LNCaP clone FGC (cell line): ENCODE measurements around the gene RABL6.

Experiments used
- DNase-seq: peaks from one replicate; pipeline ENCODE4 v3.0.0-alpha.2; 2011; ENCODE audit warnings: low read depth
- H3K4me3 ChIP-seq: 2 replicates; pipeline ENCODE4 v1.5.1; 2011; ENCODE audit warnings: mild to moderate bottlenecking, low read depth, low read length, control low read depth
- CTCF ChIP-seq: IDR thresholded peaks from 2 replicates; pipeline ENCODE4 v1.5.1; 2012; ENCODE audit warnings: mild to moderate bottlenecking; ENCODE audit not compliant: control insufficient read depth, insufficient read depth; ENCODE audit errors: extremely low read depth

The RABL6 gene

DNA sequence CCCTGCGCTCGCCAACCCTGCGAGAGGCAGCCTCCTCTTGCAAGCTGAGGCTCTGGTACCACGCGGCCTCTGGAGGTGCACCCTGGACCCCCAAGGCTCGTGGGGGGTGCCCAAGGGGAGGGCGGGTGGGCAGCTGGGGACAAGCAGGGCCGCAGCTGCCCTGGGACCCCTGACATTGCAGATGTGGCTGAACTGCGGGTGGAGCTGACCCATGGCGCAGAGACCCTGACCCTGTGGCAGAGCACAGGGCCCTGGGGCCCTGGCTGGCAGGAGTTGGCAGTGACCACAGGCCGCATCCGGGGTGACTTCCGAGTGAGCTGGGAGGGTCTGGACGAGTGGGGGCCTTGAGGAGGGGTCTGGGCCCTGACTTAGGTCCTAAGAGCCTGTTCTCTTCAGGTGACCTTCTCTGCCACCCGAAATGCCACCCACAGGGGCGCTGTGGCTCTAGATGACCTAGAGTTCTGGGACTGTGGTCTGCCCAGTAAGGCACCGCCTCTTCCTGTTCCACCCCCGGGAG is 45.9 kb downstream of the RABL6 start:
- no peak for DNase-seq
- TF ChIP-seq CTCF = no peak
- no peak overlapping the region for H3K4me3 ChIP-seq

GRCh38 chr9:136854113-136854841 is 46.5 kb downstream of the RABL6 start:
- DNase-seq = no peak

GRCh38 chr9:136854842-136855460 is 47.2 kb downstream of the RABL6 start:
- TF ChIP-seq CTCF = no peak
- H3K4me3 ChIP-seq = no peak overlapping the region
- no peak for DNase-seq

More at GRCh38 chr9:136854113-136854841, 46.5 kb downstream of the RABL6 start:
- TF ChIP-seq CTCF = no peak
- no peak overlapping the region for H3K4me3 ChIP-seq

- H3K4me3 ChIP-seq = no peak overlapping the region
- DNase-seq = no peak
- TF ChIP-seq CTCF = no peak
These were observed 47.8 kb downstream of the RABL6 start for GRCh38 chr9:136855461-136856078.

DNA sequence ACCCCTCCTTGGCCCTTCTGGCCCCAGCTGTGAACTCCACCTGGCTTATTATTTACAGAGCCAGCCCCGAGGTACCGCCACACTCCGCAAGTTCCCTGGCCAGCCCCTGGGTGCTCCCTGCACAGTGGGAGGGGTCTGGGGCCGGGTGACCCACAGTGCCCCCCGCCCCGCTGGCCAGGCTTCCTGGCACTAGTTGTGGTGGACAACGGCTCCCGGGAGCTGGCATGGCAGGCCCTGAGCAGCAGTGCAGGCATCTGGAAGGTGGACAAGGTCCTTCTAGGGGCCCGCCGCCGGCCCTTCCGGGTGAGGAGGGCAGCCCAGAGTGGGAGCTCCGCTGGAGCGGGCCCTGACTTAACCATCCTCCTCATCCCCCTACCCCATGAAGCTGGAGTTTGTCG is 48.3 kb downstream of the RABL6 start:
- no peak overlapping the region for H3K4me3 ChIP-seq
- TF ChIP-seq CTCF = no peak
- DNase-seq = no peak

DNA sequence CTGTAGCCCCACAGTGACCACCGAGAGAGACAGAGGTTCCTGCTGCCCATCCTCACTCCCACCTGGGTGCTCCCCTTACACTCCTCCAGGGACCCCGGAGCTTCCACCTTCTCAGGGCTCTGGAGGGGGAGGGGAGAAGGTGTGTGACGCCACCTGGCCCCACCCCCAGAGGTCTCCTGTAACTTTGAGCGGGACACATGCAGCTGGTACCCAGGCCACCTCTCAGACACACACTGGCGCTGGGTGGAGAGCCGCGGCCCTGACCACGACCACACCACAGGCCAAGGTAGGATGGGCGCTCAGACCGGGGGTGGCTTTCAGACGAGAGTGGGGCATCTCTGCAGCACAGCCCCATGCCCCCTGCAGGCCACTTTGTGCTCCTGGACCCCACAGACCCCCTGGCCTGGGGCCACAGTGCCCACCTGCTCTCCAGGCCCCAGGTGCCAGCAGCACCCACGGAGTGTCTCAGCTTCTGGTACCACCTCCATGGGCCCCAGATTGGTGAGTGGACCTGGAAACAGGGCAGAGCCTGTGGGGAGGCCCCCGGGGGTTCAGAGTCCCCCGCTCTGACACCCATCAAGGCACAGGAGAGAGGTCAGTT is 48.9 kb downstream of the RABL6 start:
- no peak overlapping the region for H3K4me3 ChIP-seq
- DNase-seq = no peak
- no peak for TF ChIP-seq CTCF
